ENCODE measurements around the gene ARL5B. TPM values are rescaled to one million over a fixed set of nuclear protein-coding genes. Genes with fewer than 3 reads are reported as not detected.

ARL5B gene
- total RNA-seq, 2 donors from 2014 or later = 44.8 to 55.4 TPM

DNA sequence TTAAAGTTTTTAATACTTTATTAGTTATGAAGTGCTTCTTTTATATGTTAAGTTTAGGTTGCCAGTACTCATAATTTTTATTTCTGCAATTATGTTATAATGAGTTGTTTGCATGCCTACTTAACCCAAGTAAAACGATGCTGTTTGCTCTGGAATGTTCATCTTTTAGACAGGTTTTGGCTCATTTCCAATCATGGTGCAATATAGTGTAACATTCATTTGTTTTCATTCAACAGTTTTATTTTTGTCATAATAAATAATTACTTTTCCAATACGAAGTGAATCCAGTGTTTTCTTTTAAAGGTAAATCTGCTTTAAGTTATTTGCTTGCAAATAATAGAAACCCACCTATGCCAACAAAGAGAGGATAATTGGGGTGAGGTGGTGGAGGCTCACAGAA is 22.1 kb downstream of the ARL5B start:
- H3K4me3 Mint-ChIP-seq = no peak overlapping the region
- H3K4me1 Mint-ChIP-seq = no peaks in the 10 kb centered on the region
- peaks cover 53% of the 10 kb centered on the region for H3K36me3 ChIP-seq (ENCODE audit: control insufficient read depth, insufficient read depth, low read length)
- H3K9me3 ChIP-seq (ENCODE audit: control insufficient read depth, low read length) = no peaks in the 10 kb centered on the region
- H3K4me1 ChIP-seq (ENCODE audit: control insufficient read depth, insufficient read depth, low read length) = no peaks in the 10 kb centered on the region
- TF ChIP-seq, protein P1, sequence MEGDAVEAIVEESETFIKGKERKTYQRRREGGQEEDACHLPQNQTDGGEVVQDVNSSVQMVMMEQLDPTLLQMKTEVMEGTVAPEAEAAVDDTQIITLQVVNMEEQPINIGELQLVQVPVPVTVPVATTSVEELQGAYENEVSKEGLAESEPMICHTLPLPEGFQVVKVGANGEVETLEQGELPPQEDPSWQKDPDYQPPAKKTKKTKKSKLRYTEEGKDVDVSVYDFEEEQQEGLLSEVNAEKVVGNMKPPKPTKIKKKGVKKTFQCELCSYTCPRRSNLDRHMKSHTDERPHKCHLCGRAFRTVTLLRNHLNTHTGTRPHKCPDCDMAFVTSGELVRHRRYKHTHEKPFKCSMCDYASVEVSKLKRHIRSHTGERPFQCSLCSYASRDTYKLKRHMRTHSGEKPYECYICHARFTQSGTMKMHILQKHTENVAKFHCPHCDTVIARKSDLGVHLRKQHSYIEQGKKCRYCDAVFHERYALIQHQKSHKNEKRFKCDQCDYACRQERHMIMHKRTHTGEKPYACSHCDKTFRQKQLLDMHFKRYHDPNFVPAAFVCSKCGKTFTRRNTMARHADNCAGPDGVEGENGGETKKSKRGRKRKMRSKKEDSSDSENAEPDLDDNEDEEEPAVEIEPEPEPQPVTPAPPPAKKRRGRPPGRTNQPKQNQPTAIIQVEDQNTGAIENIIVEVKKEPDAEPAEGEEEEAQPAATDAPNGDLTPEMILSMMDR (conservative IDR thresholded peaks at IDR 0.05) = no peak
- peaks cover 4% of the 10 kb centered on the region for H3K36me3 Mint-ChIP-seq (ENCODE audit: low read depth)
- no peaks in the 10 kb centered on the region for H3K27me3 ChIP-seq (ENCODE audit: control insufficient read depth, insufficient read depth, low read length, poor library complexity, severe bottlenecking)
- no peak overlapping the region for H3K27ac ChIP-seq (ENCODE audit: low read depth, low read length)
- H3K27ac Mint-ChIP-seq = no peak overlapping the region
- no peaks in the 10 kb centered on the region for H3K9me3 Mint-ChIP-seq
- H3K27me3 Mint-ChIP-seq (ENCODE audit: insufficient read depth) = no peaks in the 10 kb centered on the region
- WGBS, 2 experiments (ENCODE audit: insufficient coverage in 1 of 2, insufficient read length in 1 of 2) = 95% methylated on average over 2 of the region's 2 CpGs; no CpG with 5 or more reads in 1 of the 2 experiments
- no peak overlapping the region for H3K9ac ChIP-seq (ENCODE audit: extremely low read depth, low read length, poor library complexity, severe bottlenecking)
- DNase-seq = no peak
- H3K4me3 ChIP-seq (ENCODE audit: low read length) = no peak overlapping the region

DNA sequence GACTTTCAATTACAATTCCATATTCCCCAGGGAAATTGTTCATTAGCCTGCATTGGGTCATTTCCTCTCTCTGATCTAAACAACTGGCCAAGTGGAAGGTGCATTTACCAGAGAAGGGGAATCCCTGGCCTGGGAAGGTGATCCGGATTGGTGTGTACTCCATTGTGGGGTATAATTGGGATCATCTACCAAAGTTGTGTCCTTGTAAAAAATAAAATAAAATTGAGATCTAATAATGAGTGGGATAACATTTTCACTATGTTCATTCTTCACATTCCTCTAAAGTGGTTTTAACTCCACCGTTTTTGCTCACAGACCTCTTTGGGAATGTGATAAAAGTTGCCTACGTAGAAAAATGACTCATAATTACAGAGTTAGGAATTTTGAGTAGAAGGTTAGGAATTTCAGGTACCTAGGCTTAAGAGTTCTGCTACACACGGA is 22.8 kb downstream of the ARL5B start:
- H3K9ac ChIP-seq (ENCODE audit: extremely low read depth, low read length, poor library complexity, severe bottlenecking) = no peak overlapping the region
- peaks cover 47% of the 10 kb centered on the region for H3K36me3 ChIP-seq (ENCODE audit: control insufficient read depth, insufficient read depth, low read length)
- Mint-ChIP-seq H3K36me3 (ENCODE audit: low read depth) (peaks cover under 1% of the 10 kb centered on the region), H3K27ac (no peak overlapping the region), H3K27me3 (ENCODE audit: insufficient read depth) (no peaks in the 10 kb centered on the region), H3K4me3 (no peak overlapping the region), H3K4me1 (no peaks in the 10 kb centered on the region), H3K9me3 (no peaks in the 10 kb centered on the region)
- DNase-seq = no peak
- no peaks in the 10 kb centered on the region for H3K27me3 ChIP-seq (ENCODE audit: control insufficient read depth, insufficient read depth, low read length, poor library complexity, severe bottlenecking)
- 90 to 93% methylated on average over 2 to 4 of the region's 4 CpGs for WGBS, 2 experiments (ENCODE audit: insufficient coverage in 1 of 2, insufficient read length in 1 of 2)
- no peak overlapping the region for H3K4me3 ChIP-seq (ENCODE audit: low read length)
- H3K27ac ChIP-seq (ENCODE audit: low read depth, low read length) = no peak overlapping the region
- TF ChIP-seq, protein P1 (conservative IDR thresholded peaks at IDR 0.05) = no peak
- no peaks in the 10 kb centered on the region for H3K4me1 ChIP-seq (ENCODE audit: control insufficient read depth, insufficient read depth, low read length)
- H3K9me3 ChIP-seq (ENCODE audit: control insufficient read depth, low read length) = no peaks in the 10 kb centered on the region

DNA sequence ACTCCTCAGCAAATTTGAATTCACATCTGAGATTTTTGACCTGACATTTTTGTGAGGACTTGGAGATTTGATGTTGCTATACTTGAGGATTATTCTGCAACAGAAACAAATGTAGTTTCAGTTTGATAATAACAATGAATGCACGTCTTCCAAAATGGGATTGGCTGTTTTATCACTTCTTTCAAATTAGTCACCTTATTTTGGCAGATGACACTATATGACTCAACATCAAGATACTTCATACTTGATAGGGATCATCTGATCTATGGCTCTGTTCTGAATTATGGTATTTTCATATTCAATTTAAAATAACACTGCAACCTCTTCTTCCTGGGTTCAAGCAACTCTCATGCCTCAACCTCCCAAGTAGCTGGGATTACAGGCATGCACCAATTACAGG is 24.2 kb downstream of the ARL5B start:
- H3K9me3 ChIP-seq (ENCODE audit: control insufficient read depth, low read length) = no peaks in the 10 kb centered on the region
- TF ChIP-seq, protein P1 (conservative IDR thresholded peaks at IDR 0.05) = no peak
- Mint-ChIP-seq H3K36me3 (ENCODE audit: low read depth) (no peaks in the 10 kb centered on the region), H3K9me3 (no peaks in the 10 kb centered on the region), H3K27ac (no peak overlapping the region), H3K4me1 (no peaks in the 10 kb centered on the region), H3K4me3 (no peak overlapping the region), H3K27me3 (ENCODE audit: insufficient read depth) (no peaks in the 10 kb centered on the region)
- H3K9ac ChIP-seq (ENCODE audit: extremely low read depth, low read length, poor library complexity, severe bottlenecking) = no peak overlapping the region
- no peak overlapping the region for H3K4me3 ChIP-seq (ENCODE audit: low read length)
- no peak overlapping the region for H3K27ac ChIP-seq (ENCODE audit: low read depth, low read length)
- H3K36me3 ChIP-seq (ENCODE audit: control insufficient read depth, insufficient read depth, low read length) = peaks cover 37% of the 10 kb centered on the region
- DNase-seq = no peak
- H3K27me3 ChIP-seq (ENCODE audit: control insufficient read depth, insufficient read depth, low read length, poor library complexity, severe bottlenecking) = no peaks in the 10 kb centered on the region
- no peaks in the 10 kb centered on the region for H3K4me1 ChIP-seq (ENCODE audit: control insufficient read depth, insufficient read depth, low read length)
- WGBS, 2 experiments (ENCODE audit: insufficient coverage in 1 of 2, insufficient read length in 1 of 2) = 94 to 100% methylated on average over 1 of the region's 1 CpG

Data from endodermal cell (in vitro differentiated cells).